HEK293T (cell line): ENCODE data around the gene ZNF180.
"Not testable (repeated sequence)": the region's sequence is repeated elsewhere in the genome, so short reads cannot be mapped to it uniquely, and the experiment has no call there.

Experiments used
- CTCF ChIA-PET: fragments of 350-600 bp; formaldehyde crosslinking; extraction: SDS; loops from one replicate; lab custom pipeline; 2021; ENCODE audit warnings: antibody characterized with exemption, inconsistent platforms; lab: Yijun Ruan, JAX
- POLR2A ChIA-PET: fragments of 350-600 bp; formaldehyde crosslinking; extraction: SDS; loops from one replicate; lab custom pipeline; 2020; ENCODE audit warnings: antibody characterized with exemption, inconsistent platforms; lab: Yijun Ruan, JAX
- DNase-seq: peaks from one replicate; pipeline ENCODE4 v3.0.0; 2012; ENCODE audit warnings: mixed read lengths; ENCODE audit errors: extremely low spot score
- ARNT ChIP-seq: fragments of 450-650 bp; IDR thresholded peaks from 2 replicates; pipeline ENCODE4 v1.6.1; 2017; ENCODE audit warnings: mild to moderate bottlenecking
- BHLHE40 ChIP-seq: fragments of 450-650 bp; IDR thresholded peaks from 2 replicates; pipeline ENCODE4 v1.6.1; 2016; ENCODE audit warnings: mild to moderate bottlenecking, moderate library complexity, borderline replicate concordance
- CTBP1 ChIP-seq: fragments of 450-650 bp; IDR thresholded peaks from 2 replicates; pipeline ENCODE4 v1.6.1; 2016; ENCODE audit warnings: borderline replicate concordance
- ELF4 ChIP-seq: fragments of 450-650 bp; IDR thresholded peaks from 2 replicates; pipeline ENCODE4 v1.6.1; 2017; ENCODE audit warnings: antibody characterized with exemption
- FOXA1 ChIP-seq: fragments of 450-650 bp; IDR thresholded peaks from 2 replicates; pipeline ENCODE4 v1.6.1; 2016; ENCODE audit warnings: mild to moderate bottlenecking
- FOXK2 ChIP-seq: fragments of 450-650 bp; IDR thresholded peaks from 2 replicates; pipeline ENCODE4 v1.6.1; 2016; ENCODE audit warnings: mild to moderate bottlenecking
- FOXM1 ChIP-seq: fragments of 450-650 bp; IDR thresholded peaks from 2 replicates; pipeline ENCODE4 v1.6.1; 2017; ENCODE audit warnings: mild to moderate bottlenecking, borderline replicate concordance
- HDGF ChIP-seq: fragments of 450-650 bp; IDR thresholded peaks from 2 replicates; pipeline ENCODE4 v1.6.1; 2017; ENCODE audit warnings: antibody characterized with exemption, borderline replicate concordance
- L3MBTL2 ChIP-seq: fragments of 450-650 bp; conservative IDR thresholded peaks from 2 replicates; pipeline ENCODE4 v1.6.1; 2016; ENCODE audit warnings: mild to moderate bottlenecking
- LEF1 ChIP-seq: fragments of 450-650 bp; IDR thresholded peaks from 2 replicates; pipeline ENCODE4 v1.6.1; 2017; ENCODE audit warnings: mild to moderate bottlenecking, borderline replicate concordance
- NFRKB ChIP-seq: fragments of 450-650 bp; IDR thresholded peaks from 2 replicates; pipeline ENCODE4 v1.6.1; 2016; ENCODE audit warnings: mild to moderate bottlenecking, moderate library complexity
- SP1 ChIP-seq: fragments of 450-650 bp; IDR thresholded peaks from 2 replicates; pipeline ENCODE4 v1.6.1; 2017
- SUZ12 ChIP-seq: fragments of 450-650 bp; IDR thresholded peaks from 2 replicates; pipeline ENCODE4 v1.6.1; 2016; ENCODE audit warnings: mild to moderate bottlenecking
- TARDBP ChIP-seq: fragments of 450-650 bp; IDR thresholded peaks from 2 replicates; pipeline ENCODE4 v1.6.1; 2016
- ZNF384 ChIP-seq: fragments of 450-650 bp; IDR thresholded peaks from 2 replicates; pipeline ENCODE4 v1.6.1; 2016
- TF ChIP-seq, protein P1 (sequence below): fragments of 450-650 bp; IDR thresholded peaks from 2 replicates; pipeline ENCODE4 v1.6.1; 2016

ZNF180 gene

GRCh38 chr19:44539236-44539826 lies 39.0 kb upstream of the ZNF180 start:
- TF ChIP-seq CTBP1 (no peak), NFRKB (no peak), FOXK2 (no peak), ARNT (no peak), L3MBTL2 (no peak), ELF4 (no peak), ZNF384 (no peak), SP1 (no peak), FOXA1 (no peak), HDGF (no peak), SUZ12 (no peak), FOXM1 (no peak)
- TF ChIP-seq, protein P1, sequence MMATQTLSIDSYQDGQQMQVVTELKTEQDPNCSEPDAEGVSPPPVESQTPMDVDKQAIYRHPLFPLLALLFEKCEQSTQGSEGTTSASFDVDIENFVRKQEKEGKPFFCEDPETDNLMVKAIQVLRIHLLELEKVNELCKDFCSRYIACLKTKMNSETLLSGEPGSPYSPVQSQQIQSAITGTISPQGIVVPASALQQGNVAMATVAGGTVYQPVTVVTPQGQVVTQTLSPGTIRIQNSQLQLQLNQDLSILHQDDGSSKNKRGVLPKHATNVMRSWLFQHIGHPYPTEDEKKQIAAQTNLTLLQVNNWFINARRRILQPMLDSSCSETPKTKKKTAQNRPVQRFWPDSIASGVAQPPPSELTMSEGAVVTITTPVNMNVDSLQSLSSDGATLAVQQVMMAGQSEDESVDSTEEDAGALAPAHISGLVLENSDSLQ, result no peak
- no peak for DNase-seq
- CTCF ChIA-PET, result no interaction called here
- POLR2A ChIA-PET, result no interaction called here

DNA sequence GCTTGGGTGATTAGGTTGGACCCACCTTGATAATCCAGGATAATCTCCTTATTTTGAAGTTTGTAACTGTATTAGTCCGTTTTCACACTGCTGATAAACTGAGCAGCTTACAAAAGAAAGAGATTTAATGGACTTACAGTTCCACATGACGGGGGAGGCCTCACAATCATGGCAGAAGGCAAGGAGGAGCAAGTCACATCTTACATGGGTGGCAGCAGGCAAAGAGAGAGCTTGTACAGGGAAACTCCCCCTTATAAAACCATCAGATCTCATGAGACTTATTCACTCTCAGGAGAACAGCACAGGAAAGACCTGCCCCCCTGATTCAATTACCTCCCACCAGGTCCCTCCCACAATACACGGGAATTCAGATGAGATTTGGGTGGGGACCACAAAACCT lies 35.0 kb upstream of the ZNF180 start:
- POLR2A ChIA-PET, DNase-seq, CTCF ChIA-PET: not testable (repeated sequence)

DNA sequence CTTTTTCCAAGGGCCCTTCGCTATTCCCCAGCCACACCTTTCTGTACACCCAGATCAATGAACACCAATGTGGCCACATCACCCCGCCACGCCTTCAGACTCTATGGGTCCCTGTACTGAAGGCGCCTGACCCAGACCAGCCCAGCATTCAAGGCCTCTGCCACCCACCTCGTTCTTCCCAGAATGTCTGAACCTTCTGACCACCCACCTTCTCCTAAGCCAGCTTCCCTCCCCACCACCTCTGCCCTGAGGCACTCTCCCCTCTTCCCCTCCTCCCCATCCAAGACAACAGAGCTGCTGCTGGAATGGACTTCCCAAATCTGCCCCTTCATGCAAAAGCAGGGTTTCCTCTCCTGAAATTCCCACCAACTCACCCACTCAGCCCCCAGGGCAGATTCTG lies 32.5 kb upstream of the ZNF180 start:
- DNase-seq, result no peak
- TF ChIP-seq FOXK2 (no peak), FOXA1 (no peak), SUZ12 (no peak), FOXM1 (no peak), LEF1 (no peak), TARDBP (no peak), L3MBTL2 (no peak)
- CTCF ChIA-PET, result no interaction called here
- POLR2A ChIA-PET, result no interaction called here

DNA sequence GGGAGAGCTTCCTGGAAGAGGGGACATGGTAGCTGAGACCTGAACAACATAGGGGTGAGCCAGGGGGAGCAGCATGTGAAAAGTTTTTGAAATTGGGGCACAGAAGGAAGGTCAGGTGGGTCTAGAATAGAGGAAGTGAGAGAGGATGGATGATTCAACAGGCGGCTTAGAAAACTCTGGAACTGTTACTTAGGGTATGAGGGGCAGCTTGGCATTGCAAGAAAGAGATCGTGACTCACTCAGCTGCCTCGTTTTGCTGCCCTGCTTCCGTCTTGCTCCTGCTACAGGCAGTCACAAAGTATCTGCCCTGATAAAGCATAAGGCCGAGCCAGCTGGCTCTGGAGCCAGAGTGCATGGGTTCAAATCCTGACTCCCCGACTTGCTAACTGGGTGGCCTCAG lies 30.5 kb upstream of the ZNF180 start:
- TF ChIP-seq ELF4 (no peak), SP1 (no peak), LEF1 (no peak), L3MBTL2 (no peak), CTBP1 (no peak), SUZ12 (no peak), ZNF384 (no peak), FOXM1 (no peak), ARNT (no peak), FOXA1 (no peak), TARDBP (no peak)
- CTCF ChIA-PET, result interaction anchor here (0.7 kb wide), 1 partner anchor 19 kb away, joined by 5 read pairs; no protein-coding TSS in a partner anchor
- no peak for DNase-seq
- POLR2A ChIA-PET, result no interaction called here

GRCh38 chr19:44529536-44529935 lies 29.2 kb upstream of the ZNF180 start, which contains the start of gene CEACAM20:
Gene CEACAM20, minus strand, starts transcription at chr19:44529675. Its CDS starts 166 bp downstream, at chr19:44529509.
- TF ChIP-seq ELF4, result no peak
- TF ChIP-seq TARDBP, result no peak
- TF ChIP-seq FOXA1, result no peak
- TF ChIP-seq SUZ12, result no peak
- TF ChIP-seq CTBP1, result no peak
- TF ChIP-seq L3MBTL2, result no peak
- TF ChIP-seq HDGF, result no peak
- no peak for TF ChIP-seq ARNT
- POLR2A ChIA-PET, result no interaction called here
- DNase-seq, result no peak
- CTCF ChIA-PET, result no interaction called here

GRCh38 chr19:44527554-44527953 lies 27.2 kb upstream of the ZNF180 start:
- no peak for DNase-seq
- ChIA-PET POLR2A (no interaction called here), CTCF (no interaction called here)

DNA sequence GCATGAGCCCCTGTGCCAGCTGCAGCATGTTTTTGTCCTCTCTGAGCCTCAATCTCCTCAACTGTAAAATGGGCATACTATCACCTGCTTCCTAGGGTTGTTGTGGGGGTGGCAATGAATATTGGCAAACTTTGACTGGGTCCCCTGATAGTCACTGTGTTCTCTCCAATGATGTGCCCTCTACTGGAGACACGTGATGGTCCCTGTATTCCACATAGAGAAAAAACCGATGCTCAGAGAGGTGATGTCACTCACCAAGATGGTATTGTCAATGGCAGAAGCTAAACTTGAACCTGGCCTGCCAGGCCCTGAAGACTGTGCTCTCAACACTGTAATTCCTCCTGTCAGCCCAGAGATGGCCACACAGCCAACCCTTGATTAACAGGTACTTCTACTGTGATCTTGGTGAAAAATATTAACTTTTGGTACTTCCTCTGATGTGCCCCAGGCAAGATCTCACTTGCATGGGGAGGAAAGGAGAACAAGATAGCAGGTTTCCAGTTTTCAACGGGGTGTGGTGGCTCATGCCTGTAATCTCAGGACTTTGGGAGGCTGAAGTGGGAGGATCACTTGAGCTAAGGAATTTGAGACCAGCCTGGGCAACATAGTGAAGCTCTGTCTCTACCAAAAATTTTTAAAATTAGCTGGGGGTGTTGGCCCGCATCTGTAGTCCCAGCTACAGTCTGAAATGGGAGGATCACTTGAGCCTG lies 25.6 kb upstream of the ZNF180 start:
- ChIA-PET CTCF (interaction anchor here (0.8 kb wide), 1 partner anchor 45 kb away, joined by 3 read pairs; no protein-coding TSS in a partner anchor), POLR2A (no interaction called here)
- no peak for DNase-seq
- TF ChIP-seq TARDBP, result no peak
- TF ChIP-seq L3MBTL2, result no peak
- TF ChIP-seq NFRKB, result no peak
- no peak for TF ChIP-seq BHLHE40
- TF ChIP-seq SUZ12, result no peak
- TF ChIP-seq CTBP1, result no peak
- TF ChIP-seq ARNT, result no peak

More at GRCh38 chr19:44527554-44527953, 27.2 kb upstream of the ZNF180 start:
- TF ChIP-seq LEF1 (no peak), BHLHE40 (no peak), FOXA1 (no peak), ZNF384 (no peak), L3MBTL2 (no peak), HDGF (no peak), CTBP1 (no peak), FOXK2 (no peak), SP1 (no peak), TARDBP (no peak), NFRKB (no peak), ARNT (no peak)
- TF ChIP-seq, protein P1, result no peak
